ENCODE data around the gene MAD2L1BP. TPM values are rescaled to one million over a fixed set of nuclear protein-coding genes. Genes with fewer than 3 reads are reported as not detected.
A peak's percentile ranks its signal among the peaks of the same experiment; 100 is the strongest.

MAD2L1BP gene
- polyA plus RNA-seq, 2 donors, result 10.1 to 23.6 TPM

GRCh38 chr6:43679057-43679456 is 43.4 kb downstream of the MAD2L1BP start:
- Histone ChIP-seq H3K4me3 (ENCODE audit: low read depth in 1 of 2, low read length in 2 of 2) (no peak overlapping the region), H3K36me3 (ENCODE audit: control insufficient read depth in 2 of 2, insufficient read depth in 2 of 2, low read length in 1 of 2) (peaks cover 18 to 44% of the 10 kb centered on the region in 2 donors), H3K4me1 (ENCODE audit: control insufficient read depth in 2 of 2, insufficient read depth in 2 of 2, low read length in 1 of 2) (no peaks in the 10 kb centered on the region), H3K27ac (ENCODE audit: low read depth in 2 of 2, low read length in 1 of 2) (no peak overlapping the region), H3K27me3 (ENCODE audit: control insufficient read depth in 1 of 2, insufficient read depth in 2 of 2, low read length in 2 of 2) (no peaks in the 10 kb centered on the region), H3K9me3 (ENCODE audit: control insufficient read depth in 2 of 2, insufficient read depth in 1 of 2, low read depth in 1 of 2, low read length in 1 of 2) (no peaks in the 10 kb centered on the region)
- WGBS, 2 donors, result 90 to 94% methylated on average over 6 of the region's 6 CpGs

- H3K4me1 ChIP-seq (ENCODE audit: control insufficient read depth in 2 of 2, insufficient read depth in 2 of 2, low read length in 1 of 2), result no peaks in the 10 kb centered on the region
- no peaks in the 10 kb centered on the region for H3K9me3 ChIP-seq (ENCODE audit: control insufficient read depth in 2 of 2, insufficient read depth in 1 of 2, low read depth in 1 of 2, low read length in 1 of 2)
- WGBS, 2 donors, result 80 to 84% methylated on average over 11 of the region's 11 CpGs
- H3K27ac ChIP-seq (ENCODE audit: low read depth in 2 of 2, low read length in 1 of 2), result no peak overlapping the region
- H3K27me3 ChIP-seq (ENCODE audit: control insufficient read depth in 1 of 2, insufficient read depth in 2 of 2, low read length in 2 of 2), result no peaks in the 10 kb centered on the region
- H3K36me3 ChIP-seq (ENCODE audit: control insufficient read depth in 2 of 2, insufficient read depth in 2 of 2, low read length in 1 of 2), result peaks cover 12 to 30% of the 10 kb centered on the region in 2 donors
- H3K4me3 ChIP-seq (ENCODE audit: low read depth in 1 of 2, low read length in 2 of 2), result no peak overlapping the region
Measured at GRCh38 chr6:43680308-43681200, 44.9 kb downstream of the MAD2L1BP start.

- Histone ChIP-seq H3K36me3 (ENCODE audit: control insufficient read depth in 2 of 2, insufficient read depth in 2 of 2, low read length in 1 of 2) (peaks cover 12 to 28% of the 10 kb centered on the region in 2 donors), H3K4me1 (ENCODE audit: control insufficient read depth in 2 of 2, insufficient read depth in 2 of 2, low read length in 1 of 2) (no peaks in the 10 kb centered on the region), H3K4me3 (ENCODE audit: low read depth in 1 of 2, low read length in 2 of 2) (no peak overlapping the region), H3K27me3 (ENCODE audit: control insufficient read depth in 1 of 2, insufficient read depth in 2 of 2, low read length in 2 of 2) (no peaks in the 10 kb centered on the region), H3K9me3 (ENCODE audit: control insufficient read depth in 2 of 2, insufficient read depth in 1 of 2, low read depth in 1 of 2, low read length in 1 of 2) (no peaks in the 10 kb centered on the region), H3K27ac (ENCODE audit: low read depth in 2 of 2, low read length in 1 of 2) (no peak overlapping the region)
- 77 to 84% methylated on average over 5 of the region's 5 CpGs for WGBS, 2 donors
Measured at GRCh38 chr6:43681303-43681702, 45.7 kb downstream of the MAD2L1BP start.

- WGBS, 2 donors, result 60 to 65% methylated on average over 8 of the region's 8 CpGs
- Histone ChIP-seq H3K27ac (ENCODE audit: low read depth in 2 of 2, low read length in 1 of 2) (no peak overlapping the region), H3K4me3 (ENCODE audit: low read depth in 1 of 2, low read length in 2 of 2) (no peak overlapping the region), H3K27me3 (ENCODE audit: control insufficient read depth in 1 of 2, insufficient read depth in 2 of 2, low read length in 2 of 2) (no peaks in the 10 kb centered on the region), H3K4me1 (ENCODE audit: control insufficient read depth in 2 of 2, insufficient read depth in 2 of 2, low read length in 1 of 2) (peaks cover 0 to 2% of the 10 kb centered on the region in 2 donors), H3K9me3 (ENCODE audit: control insufficient read depth in 2 of 2, insufficient read depth in 1 of 2, low read depth in 1 of 2, low read length in 1 of 2) (no peaks in the 10 kb centered on the region), H3K36me3 (ENCODE audit: control insufficient read depth in 2 of 2, insufficient read depth in 2 of 2, low read length in 1 of 2) (peaks cover 3 to 15% of the 10 kb centered on the region in 2 donors)
Measured at GRCh38 chr6:43682724-43683429, 47.2 kb downstream of the MAD2L1BP start.

- peaks cover 3 to 9% of the 10 kb centered on the region in 2 donors for H3K36me3 ChIP-seq (ENCODE audit: control insufficient read depth in 2 of 2, insufficient read depth in 2 of 2, low read length in 1 of 2)
- no peak overlapping the region for H3K4me3 ChIP-seq (ENCODE audit: low read depth in 1 of 2, low read length in 2 of 2)
- H3K9me3 ChIP-seq (ENCODE audit: control insufficient read depth in 2 of 2, insufficient read depth in 1 of 2, low read depth in 1 of 2, low read length in 1 of 2), result no peaks in the 10 kb centered on the region
- no peaks in the 10 kb centered on the region for H3K27me3 ChIP-seq (ENCODE audit: control insufficient read depth in 1 of 2, insufficient read depth in 2 of 2, low read length in 2 of 2)
- H3K27ac ChIP-seq (ENCODE audit: low read depth in 2 of 2, low read length in 1 of 2), result no peak overlapping the region
- 76 to 83% methylated on average over 1 of the region's 1 CpG for WGBS, 2 donors
- peaks cover 0 to 6% of the 10 kb centered on the region in 2 donors for H3K4me1 ChIP-seq (ENCODE audit: control insufficient read depth in 2 of 2, insufficient read depth in 2 of 2, low read length in 1 of 2)
Measured at GRCh38 chr6:43683708-43684455, 48.2 kb downstream of the MAD2L1BP start.

GRCh38 chr6:43687079-43687436 is 51.4 kb downstream of the MAD2L1BP start:
- 7% methylated on average over 10 of the region's 10 CpGs for WGBS, 2 donors
- H3K27me3 ChIP-seq (ENCODE audit: control insufficient read depth in 1 of 2, insufficient read depth in 2 of 2, low read length in 2 of 2), result no peaks in the 10 kb centered on the region
- peaks cover 0 to 6% of the 10 kb centered on the region in 2 donors for H3K4me1 ChIP-seq (ENCODE audit: control insufficient read depth in 2 of 2, insufficient read depth in 2 of 2, low read length in 1 of 2)

GRCh38 chr6:43687437-43688347 is 52.1 kb downstream of the MAD2L1BP start, which contains the start of gene MRPS18A:
TSS of gene MRPS18A (minus strand) at chr6:43687791. CDS start at chr6:43687779, 12 bp downstream.
- 8 to 10% methylated on average over 43 of the region's 43 CpGs for WGBS, 2 donors
- Histone ChIP-seq H3K36me3 (ENCODE audit: control insufficient read depth in 2 of 2, insufficient read depth in 2 of 2, low read length in 1 of 2) (no peaks in the 10 kb centered on the region), H3K4me1 (ENCODE audit: control insufficient read depth in 2 of 2, insufficient read depth in 2 of 2, low read length in 1 of 2) (peaks cover 0 to 6% of the 10 kb centered on the region in 2 donors)

More at GRCh38 chr6:43687079-43687436, 51.4 kb downstream of the MAD2L1BP start:
- Histone ChIP-seq H3K27ac (ENCODE audit: low read depth in 2 of 2, low read length in 1 of 2) (peak overlapping the region; percentile 75 to 79), H3K4me3 (ENCODE audit: low read depth in 1 of 2, low read length in 2 of 2) (peak overlapping the region; percentile 64 to 98), H3K9me3 (ENCODE audit: control insufficient read depth in 2 of 2, insufficient read depth in 1 of 2, low read depth in 1 of 2, low read length in 1 of 2) (no peaks in the 10 kb centered on the region), H3K36me3 (ENCODE audit: control insufficient read depth in 2 of 2, insufficient read depth in 2 of 2, low read length in 1 of 2) (no peaks in the 10 kb centered on the region)

GRCh38 chr6:43689421-43689820 is 53.8 kb downstream of the MAD2L1BP start:
- no peaks in the 10 kb centered on the region for H3K36me3 ChIP-seq (ENCODE audit: control insufficient read depth in 2 of 2, insufficient read depth in 2 of 2, low read length in 1 of 2)
- no peak overlapping the region for H3K27ac ChIP-seq (ENCODE audit: low read depth in 2 of 2, low read length in 1 of 2)
- 67 to 78% methylated on average over 2 of the region's 2 CpGs for WGBS, 2 donors
- no peaks in the 10 kb centered on the region for H3K27me3 ChIP-seq (ENCODE audit: control insufficient read depth in 1 of 2, insufficient read depth in 2 of 2, low read length in 2 of 2)
- peaks cover 0 to 6% of the 10 kb centered on the region in 2 donors for H3K4me1 ChIP-seq (ENCODE audit: control insufficient read depth in 2 of 2, insufficient read depth in 2 of 2, low read length in 1 of 2)
- no peaks in the 10 kb centered on the region for H3K9me3 ChIP-seq (ENCODE audit: control insufficient read depth in 2 of 2, insufficient read depth in 1 of 2, low read depth in 1 of 2, low read length in 1 of 2)
- no peak overlapping the region for H3K4me3 ChIP-seq (ENCODE audit: low read depth in 1 of 2, low read length in 2 of 2)

More at GRCh38 chr6:43687437-43688347, 52.1 kb downstream of the MAD2L1BP start, which contains the start of gene MRPS18A:
- no peaks in the 10 kb centered on the region for H3K9me3 ChIP-seq (ENCODE audit: control insufficient read depth in 2 of 2, insufficient read depth in 1 of 2, low read depth in 1 of 2, low read length in 1 of 2)
- no peaks in the 10 kb centered on the region for H3K27me3 ChIP-seq (ENCODE audit: control insufficient read depth in 1 of 2, insufficient read depth in 2 of 2, low read length in 2 of 2)
- H3K27ac ChIP-seq (ENCODE audit: low read depth in 2 of 2, low read length in 1 of 2), result peak within 1 kb of the TSS; percentile 75 to 79
- peak within 1 kb of the TSS; percentile 64 to 98 for H3K4me3 ChIP-seq (ENCODE audit: low read depth in 1 of 2, low read length in 2 of 2)

All from esophagus (tissue), 2 donors.